HepG2 (cell line): ENCODE results near the gene ABCA13. TPM values are rescaled to one million over a fixed set of nuclear protein-coding genes. Genes with fewer than 3 reads are reported as not detected.
A peak's percentile ranks its signal among the peaks of the same experiment; 100 is the strongest.

Experiments
- ATAC-seq: fragments of 200-7000 bp; cut with Tn5 transposase; 3 replicates; pipeline ENCODE4 v1.9.1; 2020; ENCODE audit warnings: mild to moderate bottlenecking, moderate library complexity
- BruUV-seq: library from RNA; stranded (reverse); fragments of 400-500 nt; replicated peaks from 2 replicates; lab custom pipeline; 2021; lab: Mats Ljungman, UMichigan
- CTCF ChIA-PET: fragments of 300-600 bp; formaldehyde crosslinking; extraction: SDS; loops from one replicate; lab custom pipeline; 2021; ENCODE audit warnings: low total read pairs, inconsistent platforms, low intra/inter-chr PET ratio; lab: Yijun Ruan, JAX
- POLR2A ChIA-PET: fragments of 350-600 bp; sonication (Branson Sonifier 250); formaldehyde crosslinking; loops from one replicate; lab custom pipeline; 2020; ENCODE audit warnings: antibody characterized with exemption, inconsistent platforms; lab: Yijun Ruan, JAX
- DNase-seq: peaks from one replicate; pipeline ENCODE4 v3.0.0-alpha.2; 2015; ENCODE audit warnings: low spot score
- FAIRE-seq: peaks from 3 replicates; lab custom pipeline; 2011; peaks lifted over from hg19 to GRCh38; lab: Jason Lieb, UNC
- H2AFZ ChIP-seq: one replicate; pipeline ENCODE4 v1.6.1; 2011; ENCODE audit warnings: low read length, inconsistent platforms
- H3K27ac ChIP-seq: fragments of 300-600 bp; 3 replicates; pipeline ENCODE4 v1.8.0; 2011; ENCODE audit warnings: mixed run types, mild to moderate bottlenecking, mixed read lengths, low read length, inconsistent platforms; ENCODE audit not compliant: insufficient read depth; ENCODE audit errors: extremely low read length
- H3K27me3 ChIP-seq, 2 experiments: fragments of 200-600 bp in 1 of 2; 2 replicates in 1 of 2; 3 replicates in 1 of 2; pipeline versions ENCODE4 v1.6.0 to v1.8.0; 2011; ENCODE audit warnings: low read length in 2 of 2, mild to moderate bottlenecking in 2 of 2, moderate library complexity in 2 of 2, inconsistent platforms in 1 of 2; ENCODE audit not compliant: insufficient read depth in 2 of 2, control insufficient read depth in 1 of 2
- H3K36me3 ChIP-seq, 2 experiments: fragments of 200-600 bp in 1 of 2; replicated peaks in 1 of 2; 2 replicates in 1 of 2; 3 replicates in 1 of 2; pipeline versions ENCODE4 v1.5.1 to v1.8.0; 2011; ENCODE audit warnings: low read length in 2 of 2, inconsistent platforms in 1 of 2; ENCODE audit not compliant: insufficient read depth in 2 of 2, control insufficient read depth in 1 of 2
- H3K4me1 ChIP-seq: 2 replicates; pipeline ENCODE4 v1.5.1; 2012; ENCODE audit warnings: low read length, inconsistent platforms; ENCODE audit not compliant: insufficient read depth
- H3K4me2 ChIP-seq: 2 replicates; pipeline ENCODE4 v1.6.0; 2011; ENCODE audit warnings: low read depth, low read length, inconsistent platforms
- H3K4me3 ChIP-seq, 3 experiments: fragments of 200-600 bp in 1 of 3; sonication (generic), shearing (Covaris generic) in 1 of 3; replicated peaks in 1 of 3; 2 replicates each; pipeline ENCODE4 v1.5.1; 2011 to 2016; ENCODE audit warnings: low read length in 3 of 3, inconsistent platforms in 2 of 3, low read depth in 2 of 3, mild to moderate bottlenecking in 2 of 3, control low read depth in 1 of 3, mixed read lengths in 1 of 3; ENCODE audit not compliant: insufficient read depth in 1 of 3
- H3K79me2 ChIP-seq: one replicate; pipeline ENCODE4 v1.6.1; 2011; ENCODE audit warnings: low read length, inconsistent platforms; ENCODE audit not compliant: insufficient read depth
- H3K9ac ChIP-seq: 2 replicates; pipeline ENCODE4 v1.6.0; 2011; ENCODE audit warnings: mild to moderate bottlenecking, low read depth, low read length, inconsistent platforms; ENCODE audit not compliant: insufficient read depth
- H3K9me3 ChIP-seq: 2 replicates; pipeline ENCODE4 v1.5.1; 2012; ENCODE audit warnings: mild to moderate bottlenecking, low read length
- H4K20me1 ChIP-seq: 2 replicates; pipeline ENCODE4 v1.6.0; 2011; ENCODE audit warnings: inconsistent platforms, mild to moderate bottlenecking, low read length, moderate library complexity; ENCODE audit not compliant: insufficient read depth
- DNMT1 ChIP-seq: sonication (generic); formaldehyde crosslinking; IDR thresholded peaks from 2 replicates; pipeline ENCODE4 v1.5.1; 2020; ENCODE audit warnings: mild to moderate bottlenecking, missing genetic modification reagents
- IKZF4 ChIP-seq: sonication (generic); formaldehyde crosslinking; IDR thresholded peaks from 2 replicates; pipeline ENCODE4 v1.5.1; 2020; ENCODE audit warnings: borderline replicate concordance, mild to moderate bottlenecking, low read depth, missing genetic modification reagents; ENCODE audit errors: not compliant biosample characterization
- KLF13 ChIP-seq: sonication (generic); formaldehyde crosslinking; IDR thresholded peaks from 2 replicates; pipeline ENCODE4 v1.4.0; 2020; ENCODE audit warnings: mild to moderate bottlenecking, missing genetic modification reagents
- PCBP2 ChIP-seq: fragments of 200-400 bp; formaldehyde crosslinking; optimal IDR thresholded peaks from 2 replicates; pipeline ENCODE3; 2018; ENCODE audit warnings: low read length, low read depth; ENCODE audit not compliant: poor library complexity, severe bottlenecking
- SATB2 ChIP-seq: sonication (generic); formaldehyde crosslinking; IDR thresholded peaks from 2 replicates; pipeline ENCODE4 v1.5.0; 2020; ENCODE audit warnings: missing genetic modification reagents
- TAF1 ChIP-seq: sonication (generic); formaldehyde crosslinking; IDR thresholded peaks from 2 replicates; pipeline ENCODE4 v1.4.0; 2020; ENCODE audit warnings: missing genetic modification reagents
- ZGPAT ChIP-seq: IDR thresholded peaks from 2 replicates; pipeline ENCODE4 v1.6.1; 2016; ENCODE audit warnings: mild to moderate bottlenecking
- ZNF33A ChIP-seq: sonication (generic); formaldehyde crosslinking; IDR thresholded peaks from 2 replicates; pipeline ENCODE4 v1.5.1; 2020; ENCODE audit warnings: missing genetic modification reagents, mild to moderate bottlenecking, moderate library complexity, borderline replicate concordance
- ZNF512 ChIP-seq: sonication (generic); formaldehyde crosslinking; IDR thresholded peaks from 2 replicates; pipeline ENCODE4 v1.4.0; 2020; ENCODE audit warnings: mild to moderate bottlenecking, missing genetic modification reagents
- ZNF850 ChIP-seq: sonication (generic); formaldehyde crosslinking; conservative IDR thresholded peaks from 2 replicates; pipeline ENCODE4 v1.9.0; 2021; ENCODE audit warnings: mild to moderate bottlenecking, missing genetic modification reagents
- WGBS: methylation state at CpG from one replicate; pipeline ENCODE4 v1.1.6; 2017; ENCODE audit warnings: low lambda C conversion rate; 5-methylcytosine and 5-hydroxymethylcytosine counted together
- in situ Hi-C: cut with HindIII; loops from 2 replicates; pipeline ENCODE4 v1.10.0; 2017; ENCODE audit warnings: low pct_unique_long_range_greater_than_20kb; ENCODE audit not compliant: extremely low pct_ligation_motif_present
- intact Hi-C: fragments of 100-400 bp; cut with micrococcal nuclease; formaldehyde crosslinking; loops from one replicate; pipeline ENCODE4 v1.10.0; 2022; ENCODE audit not compliant: unreplicated experiment
- polyA plus RNA-seq, 8 experiments: library from polyadenylated mRNA; depleted of rRNA in 3 of 8; stranded (reverse) in 7 of 8; unstranded in 1 of 8; fragments of >200 nt; fragmentation: Illumina TruSeq in 4 of 8; extraction: Trizol in 4 of 8; gene quantifications; 2 replicates each; pipeline versions ENCODE4 v1.2.1 to v1.2.3, GENCODE V29; 2011 to 2016; ENCODE audit warnings: low read depth in 4 of 8, missing spikeins in 1 of 8, mixed read lengths in 1 of 8; ENCODE audit not compliant: insufficient read depth in 1 of 8
- total RNA-seq, 5 experiments: library from RNA; depleted of rRNA; stranded (reverse); fragments of >200 nt; fragmentation: Illumina TruSeq; extraction: Trizol; gene quantifications; 2 replicates each; pipeline ENCODE4 v1.2.3, GENCODE V29; 2016; ENCODE audit warnings: low read depth in 1 of 5

ABCA13 gene
- total and polyA plus RNA-seq, 2 of the 13 experiments (the other 11 are each of a cell fraction or from before 2014, with no cell fraction given) = 0.03 TPM; not detected in 1

GRCh38 chr7:48149058-48149457 lies 22.2 kb upstream of the ABCA13 start:
- Histone ChIP-seq H2AFZ (no peak overlapping the region), H3K9me3 (no peaks in the 10 kb centered on the region), H3K27ac (no peak overlapping the region), H3K4me2 (no peak overlapping the region), H3K4me3 (no peak overlapping the region), H4K20me1 (no peaks in the 10 kb centered on the region), H3K9ac (no peak overlapping the region), H3K27me3 (no peaks in the 10 kb centered on the region), H3K4me1 (peaks cover 41% of the 10 kb centered on the region), H3K36me3 (no peaks in the 10 kb centered on the region), H3K79me2 (no peaks in the 10 kb centered on the region)
- no peak for FAIRE-seq
- intact Hi-C loops = no loop called here
- DNase-seq = no peak
- POLR2A ChIA-PET = interaction anchor here (1.4 kb wide), 1 partner anchor 9 kb away, joined by 5 read pairs; no protein-coding TSS in a partner anchor
- in situ Hi-C loops = no loop called here
- CTCF ChIA-PET = no interaction called here
- BruUV-seq = no TSS peak
- no peak for ATAC-seq
- TF ChIP-seq IKZF4 (CRISPR knock-in tag) (no peak), ZNF512 (CRISPR knock-in tag) (0 out of 2 replicates have a peak, but pooled peaks have one; percentile 30), PCBP2 (peak; percentile 74), ZNF33A (CRISPR knock-in tag) (no peak), ZNF850 (CRISPR knock-in tag) (no peak)

GRCh38 chr7:48150086-48150485 lies 21.2 kb upstream of the ABCA13 start:
- Histone ChIP-seq H4K20me1 (no peaks in the 10 kb centered on the region), H3K36me3 (no peaks in the 10 kb centered on the region), H3K27me3 (no peaks in the 10 kb centered on the region), H3K27ac (no peak overlapping the region), H3K4me1 (peaks cover 41% of the 10 kb centered on the region), H3K4me2 (no peak overlapping the region), H3K79me2 (no peaks in the 10 kb centered on the region), H3K9me3 (no peaks in the 10 kb centered on the region), H3K9ac (no peak overlapping the region), H3K4me3 (no peak overlapping the region), H2AFZ (no peak overlapping the region)
- no peak for TF ChIP-seq DNMT1 (CRISPR knock-in tag)
- TF ChIP-seq KLF13 (CRISPR knock-in tag) = no peak
- no peak for TF ChIP-seq TAF1 (CRISPR knock-in tag)
- no peak for TF ChIP-seq ZGPAT
- no peak for TF ChIP-seq SATB2
- BruUV-seq = no TSS peak
- ATAC-seq = no peak
- WGBS = 75% methylated on average over 3 of the region's 3 CpGs
- POLR2A ChIA-PET = interaction anchor here (1.8 kb wide), 1 partner anchor 10 kb away, joined by 5 read pairs; no protein-coding TSS in a partner anchor
- no peak for DNase-seq
- CTCF ChIA-PET = no interaction called here
- in situ Hi-C loops (no loop called here), intact Hi-C loops (no loop called here)
- no peak for FAIRE-seq
